HEK293 (cell line): ENCODE results near the gene PRUNE2.

Experiments used
- CTCF ChIA-PET: fragments of 350-600 bp; formaldehyde crosslinking; extraction: SDS; loops from one replicate; lab custom pipeline; 2021; ENCODE audit warnings: antibody characterized with exemption; lab: Yijun Ruan, JAX
- POLR2A ChIA-PET: fragments of 300-600 bp; formaldehyde crosslinking; extraction: SDS; loops from one replicate; lab custom pipeline; 2020; ENCODE audit warnings: antibody characterized with exemption, inconsistent platforms; lab: Yijun Ruan, JAX
- H3K27ac ChIP-seq: fragments of 200-500 bp; sonication (Bioruptor generic); 2 replicates; pipeline ENCODE4 v1.5.1; 2014; ENCODE audit warnings: low read depth, low read length, control low read depth, inconsistent platforms; ENCODE audit errors: extremely low read depth
- H3K36me3 ChIP-seq, 2 experiments: fragments of 200-500 bp in 1 of 2; sonication (Bioruptor generic) in 1 of 2; 1 replicate in 1 of 2; 2 replicates in 1 of 2; pipeline ENCODE4 v1.5.1; 2014 to 2017; ENCODE audit warnings: inconsistent platforms in 2 of 2, low read length in 2 of 2; ENCODE audit not compliant: control insufficient read depth in 2 of 2, insufficient read depth in 1 of 2
- H3K4me1 ChIP-seq: fragments of 200-500 bp; sonication (Bioruptor generic); 2 replicates; pipeline ENCODE4 v1.5.1; 2014; ENCODE audit warnings: mild to moderate bottlenecking, low read length, inconsistent platforms; ENCODE audit not compliant: control insufficient read depth, insufficient read depth
- H3K4me3 ChIP-seq: 2 replicates; pipeline ENCODE4 v1.5.1; 2011; ENCODE audit warnings: low read depth, mild to moderate bottlenecking, control low read depth, low read length, moderate library complexity
- H3K9me3 ChIP-seq: fragments of 200-500 bp; sonication (Bioruptor generic); 2 replicates; pipeline ENCODE4 v1.5.1; 2014; ENCODE audit warnings: low read depth, low read length, inconsistent platforms; ENCODE audit not compliant: control insufficient read depth, insufficient read depth
- EGR2 ChIP-seq: fragments of 450-650 bp; formaldehyde crosslinking; IDR thresholded peaks from 2 replicates; pipeline ENCODE4 v1.5.1; 2016; ENCODE audit warnings: low read depth, missing biosample characterization, missing genetic modification characterization
- GLIS1 ChIP-seq: fragments of 450-650 bp; formaldehyde crosslinking; IDR thresholded peaks from 2 replicates; pipeline ENCODE4 v1.5.1; 2016; ENCODE audit warnings: missing biosample characterization, missing genetic modification characterization
- KLF1 ChIP-seq: fragments of 450-650 bp; formaldehyde crosslinking; IDR thresholded peaks from 2 replicates; pipeline ENCODE4 v1.5.1; 2016; ENCODE audit warnings: missing biosample characterization, missing genetic modification characterization
- OSR2 ChIP-seq: fragments of 450-650 bp; formaldehyde crosslinking; IDR thresholded peaks from 2 replicates; pipeline ENCODE4 v1.5.1; 2016; ENCODE audit warnings: missing biosample characterization, missing genetic modification characterization
- PRDM10 ChIP-seq: fragments of 450-650 bp; formaldehyde crosslinking; IDR thresholded peaks from 2 replicates; pipeline ENCODE4 v1.5.1; 2016; ENCODE audit warnings: missing biosample characterization, missing genetic modification characterization
- PRDM6 ChIP-seq: fragments of 450-650 bp; formaldehyde crosslinking; IDR thresholded peaks from 2 replicates; pipeline ENCODE4 v1.5.1; 2017; ENCODE audit warnings: missing biosample characterization, missing genetic modification characterization
- ZNF311 ChIP-seq: fragments of 450-650 bp; formaldehyde crosslinking; IDR thresholded peaks from 2 replicates; pipeline ENCODE4 v1.5.1; 2017; ENCODE audit warnings: missing biosample characterization, missing genetic modification characterization, borderline replicate concordance
- ZNF394 ChIP-seq: fragments of 450-650 bp; formaldehyde crosslinking; IDR thresholded peaks from 2 replicates; pipeline ENCODE4 v1.5.1; 2016; ENCODE audit warnings: missing biosample characterization, missing genetic modification characterization, mild to moderate bottlenecking, moderate library complexity, borderline replicate concordance
- ZNF501 ChIP-seq: fragments of 450-650 bp; formaldehyde crosslinking; IDR thresholded peaks from 2 replicates; pipeline ENCODE4 v1.5.1; 2016; ENCODE audit warnings: missing biosample characterization, missing genetic modification characterization
- ZNF530 ChIP-seq: fragments of 450-650 bp; formaldehyde crosslinking; IDR thresholded peaks from 2 replicates; pipeline ENCODE4 v1.5.1; 2016; ENCODE audit warnings: low read depth, missing biosample characterization, missing genetic modification characterization
- ZNF548 ChIP-seq: fragments of 450-650 bp; formaldehyde crosslinking; IDR thresholded peaks from 2 replicates; pipeline ENCODE4 v1.5.1; 2016; ENCODE audit warnings: missing biosample characterization, missing genetic modification characterization
- ZNF561 ChIP-seq: fragments of 450-650 bp; IDR thresholded peaks from 2 replicates; pipeline ENCODE4 v1.5.1; 2018; ENCODE audit warnings: missing biosample characterization, missing genetic modification characterization, borderline replicate concordance
- ZNF596 ChIP-seq: fragments of 450-650 bp; IDR thresholded peaks from 2 replicates; pipeline ENCODE4 v1.5.0; 2018; ENCODE audit warnings: missing biosample characterization, mild to moderate bottlenecking, missing genetic modification characterization, moderate library complexity
- ZNF777 ChIP-seq: fragments of 450-650 bp; formaldehyde crosslinking; IDR thresholded peaks from 2 replicates; pipeline ENCODE4 v1.5.1; 2017; ENCODE audit warnings: missing biosample characterization, missing genetic modification characterization, borderline replicate concordance
- ZSCAN30 ChIP-seq: fragments of 450-650 bp; IDR thresholded peaks from 2 replicates; pipeline ENCODE4 v1.5.1; 2018; ENCODE audit warnings: missing biosample characterization, mild to moderate bottlenecking, missing genetic modification characterization, moderate library complexity

PRUNE2 gene

DNA sequence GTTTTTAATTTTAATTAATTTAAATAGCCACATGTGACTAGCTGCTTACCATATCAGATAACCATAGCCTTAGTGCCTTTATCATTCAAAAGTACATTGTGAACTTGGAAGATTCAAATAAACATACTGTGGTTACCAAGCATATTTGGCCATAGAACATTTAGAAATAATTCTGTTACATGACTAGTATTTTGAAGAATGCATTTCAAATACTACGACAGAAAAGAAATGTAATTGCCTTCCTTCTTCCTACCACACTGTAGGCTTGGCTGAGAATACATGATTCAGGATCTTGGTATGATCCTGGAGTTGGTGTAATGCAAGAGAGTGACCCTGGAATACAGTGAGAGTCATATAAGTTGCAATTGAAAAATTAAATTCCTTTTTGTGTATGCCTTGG, 251.3 kb downstream of the PRUNE2 start:
- peaks cover 9% of the 10 kb centered on the region for H3K4me1 ChIP-seq
- no peaks in the 10 kb centered on the region for H3K36me3 ChIP-seq
- CTCF ChIA-PET: no interaction called here
- no peak overlapping the region for H3K4me3 ChIP-seq
- no peak overlapping the region for H3K27ac ChIP-seq
- no peaks in the 10 kb centered on the region for H3K9me3 ChIP-seq
- TF ChIP-seq OSR2 (tag by site-specific recombination) (no peak), KLF1 (tag by site-specific recombination) (no peak), ZNF530 (tag by site-specific recombination) (no peak)
- TF ChIP-seq, all 188 proteins: peak for 0
- POLR2A ChIA-PET: no interaction called here

- H3K27ac ChIP-seq: no peak overlapping the region
- CTCF ChIA-PET: interaction anchor here (0.7 kb wide), 1 partner anchor 93 kb away, joined by 3 read pairs; no protein-coding TSS in a partner anchor
Measured at GRCh38 chr9:76654051-76654461, 251.9 kb downstream of the PRUNE2 start.

GRCh38 chr9:76652894-76653293, 253.0 kb downstream of the PRUNE2 start:
- ChIA-PET POLR2A (no interaction called here), CTCF (no interaction called here)
- Histone ChIP-seq H3K27ac (no peak overlapping the region), H3K9me3 (no peaks in the 10 kb centered on the region), H3K4me3 (no peak overlapping the region), H3K36me3 (no peaks in the 10 kb centered on the region), H3K4me1 (peaks cover 9% of the 10 kb centered on the region)
- TF ChIP-seq PRDM10 (tag by site-specific recombination) (0 out of 2 replicates have a peak, but pooled peaks have one; percentile 10), EGR2 (no peak), ZNF561 (tag by site-specific recombination) (no peak)
- TF ChIP-seq, all 188 proteins: peak for 1

More at GRCh38 chr9:76654051-76654461, 251.9 kb downstream of the PRUNE2 start:
- peak; percentile 78 for TF ChIP-seq GLIS1 (tag by site-specific recombination)
- no peak for TF ChIP-seq ZNF311 (tag by site-specific recombination)
- H3K4me1 ChIP-seq: peaks cover 9% of the 10 kb centered on the region
- POLR2A ChIA-PET: no interaction called here
- no peak overlapping the region for H3K4me3 ChIP-seq
- no peaks in the 10 kb centered on the region for H3K9me3 ChIP-seq
- no peaks in the 10 kb centered on the region for H3K36me3 ChIP-seq

GRCh38 chr9:76651119-76651705, 254.7 kb downstream of the PRUNE2 start:
- TF ChIP-seq ZNF501 (tag by site-specific recombination): no peak
- no peak for TF ChIP-seq ZNF394 (tag by site-specific recombination)
- TF ChIP-seq PRDM6 (tag by site-specific recombination): no peak
- no peak for TF ChIP-seq ZNF548 (tag by site-specific recombination)
- TF ChIP-seq ZNF777 (tag by site-specific recombination): no peak
- TF ChIP-seq ZNF596 (tag by site-specific recombination): no peak
- no peak for TF ChIP-seq ZSCAN30 (tag by site-specific recombination)
- no peak overlapping the region for H3K4me3 ChIP-seq
- no peaks in the 10 kb centered on the region for H3K36me3 ChIP-seq
- CTCF ChIA-PET: interaction anchor here (0.6 to 2.2 kb wide), 4 partner anchors 8 to 447 kb away, joined by 4 to 12 read pairs (median 4); no protein-coding TSS in a partner anchor
- no peaks in the 10 kb centered on the region for H3K9me3 ChIP-seq
- peaks cover 5% of the 10 kb centered on the region; the same call in 1 of the 2 replicates for H3K4me1 ChIP-seq
- H3K27ac ChIP-seq: no peak overlapping the region
- POLR2A ChIA-PET: no interaction called here
